T-helper 2 cell treated with Interferon-gamma antibody and Interleukin-4, amounts not matched to agents 100 ng/mL and 5 ng/mL, for 36 hours (primary cell): ENCODE measurements around the gene NFILZ. TPM values are rescaled to one million over a fixed set of nuclear protein-coding genes. Genes with fewer than 3 reads are reported as not detected.
"Not testable (repeated sequence)": the region's sequence is repeated elsewhere in the genome, so short reads cannot be mapped to it uniquely, and the experiment has no call there.

Experiments
- intact Hi-C: fragments of 100-400 bp; cut with micrococcal nuclease; formaldehyde crosslinking; loops from one replicate; pipeline ENCODE4 v1.15.1; 2023
- total RNA-seq: library from RNA; stranded (reverse); gene quantifications from 2 replicates; pipeline ENCODE4 v1.2.3, GENCODE V29; 2022

NFILZ gene
- total RNA-seq, 1 donor from 2014 or later = not detected

- intact Hi-C loops = no loop called here
These were observed 19.0 kb upstream of the NFILZ start for GRCh38 chr19:8611391-8611876.

- intact Hi-C loops = no loop called here
These were observed 18.3 kb upstream of the NFILZ start for GRCh38 chr19:8611877-8612806.

DNA sequence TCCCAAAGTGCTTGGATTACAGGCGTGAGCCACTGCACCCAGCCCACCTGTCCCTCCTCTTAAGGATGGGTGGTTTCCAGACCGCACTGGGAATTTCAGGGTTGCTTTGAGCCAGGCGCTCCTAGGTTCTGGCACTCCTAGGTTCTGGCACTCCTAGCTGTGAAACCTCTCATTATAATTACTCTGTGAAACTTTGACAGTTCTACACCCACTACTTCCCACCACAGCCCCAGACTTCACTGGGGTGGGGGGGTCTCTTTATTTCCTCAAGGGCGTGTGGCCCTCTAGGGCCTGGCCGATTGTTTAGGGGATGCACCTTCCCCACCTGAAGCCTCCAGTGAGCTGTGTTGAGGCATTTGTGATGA, 17.6 kb upstream of the NFILZ start:
- intact Hi-C loops = no loop called here

DNA sequence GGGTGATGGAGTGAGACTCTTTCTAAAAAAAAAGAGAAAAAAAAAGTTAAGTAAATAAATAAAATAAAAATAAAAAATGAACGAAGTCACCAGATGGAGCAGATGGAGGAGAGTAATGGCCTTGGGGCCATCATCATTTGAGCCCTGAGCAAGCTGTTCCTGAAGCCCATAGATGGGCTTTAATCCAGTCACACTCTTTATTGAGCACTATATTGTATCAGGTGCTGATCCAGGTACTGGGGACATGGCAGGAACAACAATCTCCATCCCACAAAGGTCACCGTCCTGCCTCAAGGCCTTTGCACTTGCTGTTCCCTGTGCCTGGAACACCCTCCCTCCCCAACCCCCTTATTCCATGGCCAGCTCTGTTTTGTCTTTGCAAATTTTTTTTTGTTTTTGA, 16.0 kb upstream of the NFILZ start:
- intact Hi-C loops = no loop called here

- intact Hi-C loops = no loop called here
These were observed 15.4 kb upstream of the NFILZ start for GRCh38 chr19:8615024-8615423.

DNA sequence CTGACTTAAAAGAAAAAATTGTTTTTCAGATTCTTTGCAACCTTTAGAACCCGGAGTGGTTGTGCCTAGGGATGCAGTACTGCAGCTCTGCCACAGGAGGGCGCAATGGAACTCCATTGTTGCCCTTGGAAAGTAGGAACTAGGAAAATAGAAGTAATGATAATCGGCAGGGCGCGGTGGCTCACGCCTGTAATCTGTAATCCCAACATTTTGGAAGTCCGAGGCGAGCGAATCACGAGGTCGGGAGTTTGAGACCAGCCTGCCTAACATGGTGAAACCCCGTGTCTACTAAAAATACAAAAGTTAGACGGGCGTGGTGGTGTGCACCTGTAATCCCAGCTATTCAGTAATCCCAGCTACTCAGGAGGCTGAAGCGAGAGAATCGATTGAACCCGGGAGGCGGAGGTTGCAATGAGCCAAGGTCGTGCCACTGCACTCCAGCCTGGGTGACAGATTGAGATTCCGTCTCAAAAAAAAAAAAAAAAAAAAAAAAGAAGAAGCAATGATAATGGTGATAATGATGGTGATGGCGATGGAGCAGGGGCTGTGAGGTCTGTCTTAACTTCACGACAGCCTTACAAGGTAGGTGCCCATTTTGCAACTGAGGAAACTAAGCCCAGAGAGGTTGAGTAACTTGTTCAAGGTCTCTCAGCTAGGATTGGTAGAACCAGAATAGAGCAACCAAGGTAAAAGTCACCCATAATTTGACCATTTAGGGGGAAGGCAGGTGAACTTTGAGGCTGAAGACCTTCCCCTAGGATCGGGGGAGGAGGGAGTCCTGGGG, 14.4 kb upstream of the NFILZ start:
- intact Hi-C loops = no loop called here

GRCh38 chr19:8616861-8617260, 13.6 kb upstream of the NFILZ start:
- intact Hi-C loops = no loop called here

GRCh38 chr19:8617325-8617724, 13.1 kb upstream of the NFILZ start:
- intact Hi-C loops = not testable (repeated sequence)

DNA sequence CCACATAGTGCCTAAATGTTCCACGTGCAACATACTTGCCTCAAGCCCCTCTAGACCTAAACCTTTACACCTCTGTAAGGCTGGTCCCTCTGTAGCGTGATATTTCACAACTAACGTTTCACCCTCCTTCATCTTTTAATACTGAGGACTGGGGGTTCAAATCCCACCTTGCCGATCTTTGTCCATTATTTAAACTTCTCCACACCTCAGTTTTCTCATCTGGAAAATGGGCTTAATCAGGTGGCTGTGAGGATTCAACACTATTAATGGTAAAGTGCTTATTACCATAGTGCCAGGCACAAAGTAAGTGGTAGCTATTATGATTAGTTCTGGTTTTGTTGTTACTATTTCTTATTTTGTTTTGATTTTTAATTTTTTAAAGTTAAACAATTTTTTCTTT, 12.4 kb upstream of the NFILZ start:
- intact Hi-C loops = no loop called here

DNA sequence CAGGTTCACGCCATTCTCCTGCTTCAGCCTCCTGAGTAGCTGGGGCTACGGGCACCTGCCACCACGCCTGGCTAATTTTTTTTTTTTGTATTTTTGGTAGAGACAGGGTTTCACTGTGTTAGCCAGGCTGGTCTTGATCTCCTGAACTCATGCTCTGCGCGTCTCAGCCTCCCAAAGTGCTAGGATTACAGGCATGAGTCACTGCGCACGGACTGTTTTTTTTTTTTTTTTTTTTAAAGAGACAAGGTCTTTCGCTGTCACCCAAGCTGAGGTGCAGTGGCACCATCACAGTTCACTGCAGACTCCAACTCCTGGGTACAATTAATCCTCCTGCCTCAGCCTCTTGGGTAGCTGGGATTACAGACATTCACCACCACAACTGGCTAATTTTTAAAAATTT, 11.7 kb upstream of the NFILZ start:
- intact Hi-C loops = no loop called here

DNA sequence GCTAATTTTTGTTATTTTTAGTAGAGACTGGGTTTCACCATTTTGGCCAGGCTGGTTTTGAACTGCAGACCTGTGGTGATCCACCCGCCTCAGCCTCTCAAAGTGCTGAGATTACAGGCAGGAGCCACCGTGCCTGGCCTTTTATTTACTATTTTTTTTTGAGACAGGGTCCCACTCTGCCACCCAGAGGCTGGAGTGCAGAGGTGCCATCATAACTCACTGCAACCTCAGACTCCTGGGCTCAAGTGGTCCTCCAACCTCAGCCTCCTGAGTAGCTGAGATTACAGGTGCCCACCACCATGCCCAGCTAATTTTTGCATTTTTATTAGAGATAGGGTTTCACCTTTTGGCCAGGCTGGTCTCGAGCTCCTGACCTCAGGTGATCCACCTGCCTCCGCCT, 7.5 kb upstream of the NFILZ start:
- intact Hi-C loops = not testable (repeated sequence)

GRCh38 chr19:8626842-8627241, 3.6 kb upstream of the NFILZ start:
- intact Hi-C loops = no loop called here

- intact Hi-C loops = no loop called here
These were observed 1.2 kb upstream of the NFILZ start for GRCh38 chr19:8629184-8629583.

GRCh38 chr19:8630796-8631424, 477 bp downstream of the NFILZ start:
- intact Hi-C loops = no loop called here

DNA sequence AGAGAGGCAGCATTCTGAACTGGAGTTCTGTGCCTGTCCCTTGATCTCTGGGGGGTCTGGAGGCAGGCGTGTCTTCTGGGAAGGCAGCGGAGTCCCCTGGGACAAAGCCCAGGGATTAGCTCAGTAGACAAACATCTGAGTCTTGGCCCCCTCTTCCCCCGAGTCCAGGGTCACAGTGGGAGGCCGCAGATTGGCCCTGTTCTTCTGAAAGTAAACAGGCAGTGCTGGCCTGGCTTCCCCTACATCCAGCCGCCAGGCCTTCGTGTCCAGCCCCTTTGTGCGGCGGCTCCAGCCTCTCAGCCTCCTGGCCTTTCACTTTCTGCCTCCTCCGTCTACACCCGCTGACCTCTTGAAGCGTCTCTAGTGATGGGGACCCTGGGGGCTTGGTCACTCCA, 989 bp downstream of the NFILZ start:
- intact Hi-C loops = no loop called here

- intact Hi-C loops = no loop called here
These were observed 5.0 kb downstream of the NFILZ start for GRCh38 chr19:8635422-8635821.

DNA sequence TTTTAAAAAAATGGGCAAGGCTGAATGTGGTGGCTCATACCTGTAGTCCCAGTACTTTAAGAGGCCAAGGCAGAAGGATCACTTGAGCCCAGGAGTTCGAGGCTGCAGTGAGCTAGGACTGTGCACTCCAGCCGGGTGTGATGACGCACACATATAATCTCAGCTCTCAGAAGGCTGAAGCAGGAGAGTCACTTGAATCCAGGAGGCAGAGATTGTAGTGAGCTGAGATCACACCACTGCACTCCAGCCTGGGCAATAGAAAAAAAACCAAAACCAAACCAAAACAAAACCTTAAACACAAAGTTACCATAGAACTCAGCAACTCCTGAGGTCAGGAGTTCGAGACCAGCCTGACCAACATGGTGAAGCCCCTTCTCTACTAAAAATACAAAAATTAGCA, 6.6 kb downstream of the NFILZ start:
- intact Hi-C loops = not testable (repeated sequence)

DNA sequence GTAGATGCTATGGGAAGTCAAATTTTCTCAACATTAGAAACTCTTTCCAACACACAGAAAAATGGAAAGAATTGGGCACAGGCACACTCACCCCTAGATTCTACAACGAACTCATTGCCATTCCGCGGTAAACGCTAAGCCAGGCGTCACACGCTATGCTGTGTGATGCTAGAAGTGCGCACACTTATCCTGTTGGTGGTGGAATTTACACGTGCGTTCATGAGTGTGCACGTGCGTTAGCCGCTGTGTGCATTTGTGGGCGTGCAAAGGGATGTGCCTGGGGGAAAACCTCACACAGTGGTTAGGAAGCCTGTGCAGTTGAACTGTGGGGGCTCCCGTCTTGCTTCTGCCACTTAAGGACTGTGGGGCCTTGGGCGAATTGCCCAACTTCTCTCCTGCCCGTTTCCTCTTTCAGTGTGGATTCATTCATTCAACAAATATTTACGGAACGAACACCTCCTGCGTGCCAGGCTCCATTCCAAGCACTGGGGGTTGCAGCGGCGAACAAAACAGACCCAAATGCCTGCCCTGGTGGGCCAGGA, 7.7 kb downstream of the NFILZ start:
- intact Hi-C loops = no loop called here

DNA sequence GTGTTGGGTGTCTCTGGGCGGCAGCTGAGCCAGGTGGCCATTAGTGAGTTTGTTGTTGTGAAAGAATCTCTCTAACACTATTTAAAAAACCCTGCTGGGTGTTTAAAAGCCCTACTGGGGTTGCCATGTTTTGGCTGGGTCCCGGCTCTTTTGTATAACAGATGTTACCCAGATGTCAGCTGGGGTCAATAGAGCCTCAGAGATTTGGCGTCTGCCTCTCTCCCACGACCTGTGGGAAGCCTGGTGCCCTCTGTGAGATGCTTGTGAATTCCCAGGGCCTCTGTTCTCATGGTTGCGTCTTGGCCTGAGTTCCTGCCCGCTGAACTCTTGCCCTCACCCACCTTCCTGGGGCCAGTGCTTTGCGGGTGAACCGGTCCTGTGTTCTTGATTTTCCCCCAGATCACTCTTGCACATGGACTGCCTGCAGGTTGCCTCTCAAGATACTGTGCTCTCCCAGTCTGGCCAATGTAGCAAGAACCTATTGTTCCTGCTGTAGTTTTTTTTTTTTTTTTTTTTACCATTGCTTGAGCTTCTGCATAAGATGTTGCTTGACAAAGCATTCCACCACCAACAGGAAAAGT, 9.5 kb downstream of the NFILZ start:
- intact Hi-C loops = no loop called here

DNA sequence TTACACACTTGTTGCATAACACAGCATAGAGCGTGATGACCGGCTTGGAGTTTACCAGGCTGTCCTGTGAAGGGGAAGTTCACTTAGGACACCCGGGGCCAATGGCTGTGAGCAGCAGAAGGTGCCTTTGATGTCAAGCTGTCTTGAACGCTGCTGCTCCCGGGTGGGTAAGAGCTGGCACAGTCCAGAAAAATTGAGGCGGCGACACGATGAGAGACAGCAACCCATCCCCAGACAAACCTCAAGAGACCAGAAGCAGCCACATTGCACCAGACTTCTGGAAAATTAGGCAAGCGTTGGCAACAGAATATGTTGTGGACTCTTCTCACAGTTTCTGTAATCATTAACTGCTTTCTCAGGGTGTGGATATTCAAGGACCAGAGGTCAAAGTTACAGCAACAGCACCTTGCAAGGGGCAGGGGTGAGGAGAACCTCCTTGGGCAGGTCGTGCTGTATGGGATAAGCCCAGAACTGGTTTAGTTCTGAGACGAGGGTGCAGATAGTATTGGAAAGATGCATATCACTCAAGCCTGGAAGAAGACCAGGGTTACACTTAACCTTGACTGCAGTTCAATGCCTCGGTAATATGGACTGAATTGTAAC, 10.1 kb downstream of the NFILZ start:
- intact Hi-C loops = no loop called here
